ENCODE data around the gene NTM. TPM values are rescaled to one million over a fixed set of nuclear protein-coding genes. Genes with fewer than 3 reads are reported as not detected.
"Not testable (repeated sequence)": the region's sequence is repeated elsewhere in the genome, so short reads cannot be mapped to it uniquely, and the experiment has no call there.

NTM gene
- total RNA-seq, 1 donor: 52.2 TPM

DNA sequence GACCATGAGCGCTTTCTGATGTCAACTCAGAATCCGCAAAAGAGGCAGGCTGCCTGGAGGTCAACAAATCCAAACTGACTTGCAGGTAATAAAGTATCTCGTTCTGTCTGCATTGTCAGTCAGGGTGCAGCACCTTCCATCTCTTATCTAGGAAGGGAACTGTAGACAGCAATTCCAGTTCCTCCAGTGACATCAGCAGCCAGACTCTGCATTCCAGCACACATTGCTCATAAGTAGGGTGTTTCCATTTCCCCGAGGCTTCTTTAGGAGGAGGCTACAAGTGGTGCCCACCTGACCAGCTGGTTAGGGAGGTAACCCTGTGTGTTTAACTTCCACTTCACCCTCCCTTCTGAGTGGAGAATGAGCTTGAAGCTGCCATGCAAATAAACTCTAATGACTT is 53.3 kb downstream of the NTM start:
- no peak overlapping the region for H3K4me3 ChIP-seq (ENCODE audit: low read depth, low read length)
- DNase-seq (ENCODE audit: low read depth): no peak
- TF ChIP-seq, protein P1, sequence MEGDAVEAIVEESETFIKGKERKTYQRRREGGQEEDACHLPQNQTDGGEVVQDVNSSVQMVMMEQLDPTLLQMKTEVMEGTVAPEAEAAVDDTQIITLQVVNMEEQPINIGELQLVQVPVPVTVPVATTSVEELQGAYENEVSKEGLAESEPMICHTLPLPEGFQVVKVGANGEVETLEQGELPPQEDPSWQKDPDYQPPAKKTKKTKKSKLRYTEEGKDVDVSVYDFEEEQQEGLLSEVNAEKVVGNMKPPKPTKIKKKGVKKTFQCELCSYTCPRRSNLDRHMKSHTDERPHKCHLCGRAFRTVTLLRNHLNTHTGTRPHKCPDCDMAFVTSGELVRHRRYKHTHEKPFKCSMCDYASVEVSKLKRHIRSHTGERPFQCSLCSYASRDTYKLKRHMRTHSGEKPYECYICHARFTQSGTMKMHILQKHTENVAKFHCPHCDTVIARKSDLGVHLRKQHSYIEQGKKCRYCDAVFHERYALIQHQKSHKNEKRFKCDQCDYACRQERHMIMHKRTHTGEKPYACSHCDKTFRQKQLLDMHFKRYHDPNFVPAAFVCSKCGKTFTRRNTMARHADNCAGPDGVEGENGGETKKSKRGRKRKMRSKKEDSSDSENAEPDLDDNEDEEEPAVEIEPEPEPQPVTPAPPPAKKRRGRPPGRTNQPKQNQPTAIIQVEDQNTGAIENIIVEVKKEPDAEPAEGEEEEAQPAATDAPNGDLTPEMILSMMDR (IDR thresholded peaks at IDR 0.05; ENCODE audit: insufficient read depth, low read length): no peak

DNA sequence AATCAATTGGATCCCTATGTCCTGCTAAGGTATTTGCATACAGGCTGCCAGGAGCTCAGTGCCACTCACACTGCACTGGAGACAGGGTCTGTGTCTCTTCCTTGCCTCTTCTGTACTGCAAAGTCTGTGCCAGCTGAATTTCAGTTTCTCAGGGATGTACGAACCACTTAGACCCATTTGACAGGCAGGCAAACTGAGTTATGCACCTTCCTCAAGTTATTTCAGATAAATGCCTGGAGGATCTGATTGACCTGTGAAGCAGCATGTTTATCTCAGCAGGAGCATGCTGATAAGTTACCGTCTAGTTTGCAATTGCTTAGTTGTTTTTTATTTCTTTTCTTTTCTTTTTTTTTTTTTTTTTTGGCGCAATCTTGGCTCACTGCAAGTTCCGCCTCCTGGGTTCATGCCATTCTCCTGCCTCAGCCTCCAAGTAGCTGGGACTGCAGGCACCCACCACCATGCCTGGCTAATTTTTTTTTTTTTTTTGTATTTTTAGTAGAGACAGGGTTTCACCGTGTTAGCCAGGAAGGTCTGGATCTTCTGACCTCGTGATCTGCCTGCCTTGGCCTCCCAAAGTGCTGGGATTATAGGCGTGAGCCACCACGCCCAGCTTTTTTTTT is 54.0 kb downstream of the NTM start:
- not testable (repeated sequence) for H3K4me3 ChIP-seq (ENCODE audit: low read depth, low read length); DNase-seq (ENCODE audit: low read depth)

DNA sequence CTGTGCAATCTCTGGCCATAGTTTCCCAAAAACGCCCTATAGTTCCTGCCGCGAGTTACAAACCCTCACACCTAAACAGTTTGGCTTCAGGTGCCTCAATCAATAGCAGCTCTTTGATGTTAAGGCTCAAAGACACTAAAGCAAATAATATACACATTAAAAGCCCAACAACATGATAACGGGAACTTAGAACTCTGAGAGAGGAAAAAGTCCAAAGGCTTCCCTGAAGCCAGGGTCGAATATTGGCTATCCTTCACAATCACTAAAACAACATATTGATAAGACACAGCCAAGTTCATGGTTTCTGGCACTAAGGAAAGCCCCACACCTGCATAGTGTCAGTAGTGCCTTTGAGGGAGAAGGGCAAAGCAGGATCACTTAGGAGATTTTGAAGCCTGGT is 54.9 kb downstream of the NTM start:
- no peak for DNase-seq (ENCODE audit: low read depth)
- TF ChIP-seq, protein P1 (IDR thresholded peaks at IDR 0.05; ENCODE audit: insufficient read depth, low read length): no peak
- no peak overlapping the region for H3K4me3 ChIP-seq (ENCODE audit: low read depth, low read length)

DNA sequence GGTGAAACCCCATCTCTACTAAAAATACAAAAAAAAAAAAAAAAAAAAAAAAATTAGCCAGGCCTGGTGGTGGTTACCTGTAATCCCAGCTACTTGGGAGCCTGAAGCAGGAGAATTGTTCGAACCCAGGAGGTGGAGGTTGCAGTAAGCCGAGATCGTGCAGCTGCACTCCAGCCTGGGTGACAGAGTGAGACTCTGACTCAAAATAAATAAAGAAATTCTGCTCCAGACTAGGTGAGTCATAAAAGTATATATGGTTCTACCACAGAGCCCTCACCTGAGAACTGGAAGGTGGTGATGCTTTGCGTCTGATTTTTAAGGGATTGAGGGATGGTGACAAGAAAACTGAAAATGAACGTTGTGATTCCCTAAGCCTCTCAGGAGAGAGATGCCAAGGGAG is 58.4 kb downstream of the NTM start:
- no peak for DNase-seq (ENCODE audit: low read depth)
- no peak overlapping the region for H3K4me3 ChIP-seq (ENCODE audit: low read depth, low read length)
- TF ChIP-seq, protein P1 (IDR thresholded peaks at IDR 0.05; ENCODE audit: insufficient read depth, low read length): no peak

DNA sequence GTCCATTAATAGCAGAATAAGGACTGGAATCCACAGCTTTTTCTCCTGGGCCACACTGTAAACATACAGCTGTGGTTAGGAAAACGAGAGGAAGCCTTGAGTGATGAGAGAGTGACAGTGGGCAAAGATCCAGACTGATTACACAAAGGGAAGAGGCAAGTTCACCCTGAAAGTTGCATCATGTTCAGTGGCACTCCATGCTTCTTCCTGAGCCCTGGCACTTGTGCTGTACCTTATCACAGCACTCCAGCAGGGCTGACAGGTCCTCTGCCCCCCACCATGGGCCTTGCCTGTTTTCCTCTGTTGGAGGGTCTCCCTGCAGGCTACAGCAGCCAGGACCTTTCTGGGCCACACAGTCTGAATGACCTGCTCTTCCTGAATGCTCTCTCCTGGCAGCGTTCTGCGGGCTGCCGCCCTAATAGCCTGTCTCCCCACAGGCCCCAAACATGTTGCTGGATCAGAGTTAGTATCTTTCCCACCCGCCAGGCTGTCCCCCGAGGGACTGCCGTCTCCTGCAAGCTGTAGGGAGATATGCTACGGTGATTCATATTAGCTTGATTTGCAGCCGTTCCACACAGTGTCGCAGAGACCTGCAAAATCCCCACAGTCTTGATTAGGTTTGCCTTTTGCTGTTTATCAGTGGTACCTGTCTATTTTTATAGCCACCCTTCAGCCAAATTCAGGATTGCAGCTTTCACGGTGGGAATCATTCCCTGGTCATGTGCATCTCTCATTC is 60.2 kb downstream of the NTM start:
- TF ChIP-seq, protein P1 (IDR thresholded peaks at IDR 0.05; ENCODE audit: insufficient read depth, low read length): no peak
- no peak for DNase-seq (ENCODE audit: low read depth)
- H3K4me3 ChIP-seq (ENCODE audit: low read depth, low read length): no peak overlapping the region

DNA sequence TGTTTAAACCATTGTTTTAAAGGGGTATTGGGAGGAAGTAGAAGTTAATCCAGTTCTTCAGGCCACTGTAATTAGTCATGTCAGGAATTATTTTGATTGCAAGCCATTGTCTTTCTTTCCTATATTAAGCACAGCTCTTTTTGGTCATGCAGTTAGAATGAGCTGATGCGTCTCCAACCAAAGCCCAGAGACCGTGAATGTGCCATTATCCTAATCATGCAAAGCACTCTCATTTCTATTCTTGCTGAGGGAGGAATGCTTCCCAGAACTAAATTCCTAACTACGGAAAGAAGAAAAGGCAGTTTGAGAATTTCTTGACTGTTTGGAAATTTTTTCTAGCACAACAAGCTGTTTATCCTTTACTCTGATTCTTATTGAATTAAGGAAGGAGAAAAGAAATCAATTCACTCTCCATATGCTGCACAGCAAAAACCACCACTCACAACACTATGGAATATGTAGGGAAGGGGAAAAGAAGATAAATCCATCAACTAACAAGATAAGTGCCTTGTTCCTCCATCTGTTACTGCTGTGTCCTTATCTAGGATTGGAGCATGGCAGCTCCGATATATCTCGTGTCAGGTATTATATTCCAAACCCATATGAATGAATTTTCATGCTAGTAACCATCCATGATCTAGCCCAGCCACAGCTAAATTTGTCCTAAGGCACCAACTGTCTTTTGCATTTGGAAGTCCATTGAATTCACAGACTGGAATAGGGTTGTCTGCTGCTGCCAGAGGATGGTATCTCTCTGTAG is 70.8 kb downstream of the NTM start:
- DNase-seq (ENCODE audit: low read depth): no peak
- TF ChIP-seq, protein P1 (IDR thresholded peaks at IDR 0.05; ENCODE audit: insufficient read depth, low read length): no peak
- no peak overlapping the region for H3K4me3 ChIP-seq (ENCODE audit: low read depth, low read length)

DNA sequence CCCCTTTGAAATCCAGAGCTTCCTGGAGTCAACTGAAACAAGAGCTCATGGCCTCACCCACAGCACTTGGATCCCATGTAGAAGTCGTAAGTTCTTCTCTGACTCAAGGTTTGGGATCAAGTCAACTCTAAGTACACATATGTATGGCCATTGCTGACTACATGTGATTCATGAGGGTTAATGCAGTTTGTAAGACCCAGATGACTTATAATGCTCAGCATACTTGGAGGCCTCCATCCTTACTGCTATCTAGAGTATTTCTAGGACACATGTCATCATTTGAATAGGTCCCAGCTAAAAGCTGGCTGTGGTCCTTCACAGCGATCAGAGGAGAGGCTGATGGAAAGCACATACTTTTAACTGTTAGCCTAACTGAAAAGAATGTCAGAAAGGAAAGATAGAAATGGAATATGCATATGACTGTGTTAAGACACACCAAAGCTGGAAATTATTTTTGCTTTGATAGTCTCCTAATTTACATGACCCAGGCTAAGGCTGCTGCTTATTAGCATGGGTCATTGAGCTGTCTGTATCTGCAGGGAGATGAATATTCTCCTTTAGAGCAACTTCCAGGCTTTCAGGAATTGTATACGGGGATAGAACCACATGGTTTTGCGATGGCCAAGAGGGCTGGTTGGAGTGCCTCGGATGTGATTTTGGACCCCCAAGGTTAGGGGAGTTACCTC is 76.3 kb downstream of the NTM start:
- DNase-seq (ENCODE audit: low read depth): no peak
- TF ChIP-seq, protein P1 (IDR thresholded peaks at IDR 0.05; ENCODE audit: insufficient read depth, low read length): no peak

More for the DNA sequence above, 76.3 kb downstream of the NTM start:
- H3K4me3 ChIP-seq (ENCODE audit: low read depth, low read length): no peak overlapping the region

Measured in fibroblast of the aortic adventitia (primary cell).